MCF 10A (cell line): ENCODE results near the gene HIGD1A. TPM values are rescaled to one million over a fixed set of nuclear protein-coding genes. Genes with fewer than 3 reads are reported as not detected.
A peak's percentile ranks its signal among the peaks of the same experiment; 100 is the strongest.

ENCODE experiments used
- BruUV-seq: library from RNA; stranded (reverse); fragments of 400-500 nt; replicated peaks from 2 replicates; lab custom pipeline; 2021; lab: Mats Ljungman, UMichigan
- CTCF ChIA-PET: fragments of 300-600 bp; sonication (Branson Sonifier 250); formaldehyde crosslinking; extraction: SDS; loops from one replicate; lab custom pipeline; 2021; ENCODE audit warnings: antibody characterized with exemption, inconsistent platforms; lab: Yijun Ruan, JAX
- POLR2A ChIA-PET: fragments of 300-600, 350-650 bp; sonication (Branson Sonifier 250); formaldehyde crosslinking; extraction: SDS; loops from one replicate; lab custom pipeline; 2020; ENCODE audit warnings: antibody characterized with exemption, inconsistent platforms; lab: Yijun Ruan, JAX
- DNase-seq: peaks from one replicate; pipeline ENCODE4 v3.0.0-alpha.2; 2018; ENCODE audit not compliant: unreplicated experiment
- H3K27ac Mint-ChIP-seq: one replicate; pipeline ENCODE4 v1.8.0; 2022; ENCODE audit warnings: mild to moderate bottlenecking, low read depth, mixed read lengths; ENCODE audit not compliant: unreplicated experiment
- H3K27me3 Mint-ChIP-seq: one replicate; pipeline ENCODE4 v1.8.0; 2022; ENCODE audit warnings: mixed read lengths; ENCODE audit not compliant: insufficient read depth, unreplicated experiment
- H3K36me3 Mint-ChIP-seq: one replicate; pipeline ENCODE4 v1.8.0; 2022; ENCODE audit warnings: mild to moderate bottlenecking, moderate library complexity, mixed read lengths; ENCODE audit not compliant: insufficient read depth, unreplicated experiment
- H3K4me1 Mint-ChIP-seq: one replicate; pipeline ENCODE4 v1.8.0; 2022; ENCODE audit warnings: mixed read lengths; ENCODE audit not compliant: insufficient read depth, unreplicated experiment
- H3K4me3 Mint-ChIP-seq: one replicate; pipeline ENCODE4 v1.8.0; 2022; ENCODE audit warnings: mild to moderate bottlenecking, moderate library complexity, mixed read lengths; ENCODE audit not compliant: unreplicated experiment
- H3K9me3 Mint-ChIP-seq: one replicate; pipeline ENCODE4 v1.8.0; 2022; ENCODE audit warnings: mixed read lengths; ENCODE audit not compliant: unreplicated experiment
- intact Hi-C: fragments of 100-400 bp; cut with micrococcal nuclease; formaldehyde crosslinking; loops from 2 replicates; pipeline ENCODE4 v1.14.1; 2022
- total RNA-seq: library from RNA; stranded (reverse); gene quantifications from 2 replicates; pipeline ENCODE4 v1.2.3, GENCODE V29; 2022
- TF ChIP-seq, protein P1 (sequence below): fragments of 200-600 bp; IDR thresholded peaks from one replicate; pipeline ENCODE4 v1.8.0; 2022; ENCODE audit warnings: antibody characterized with exemption, mild to moderate bottlenecking; ENCODE audit not compliant: unreplicated experiment

HIGD1A gene
- total RNA-seq, 1 experiment from 2014 or later, result 140 TPM

DNA sequence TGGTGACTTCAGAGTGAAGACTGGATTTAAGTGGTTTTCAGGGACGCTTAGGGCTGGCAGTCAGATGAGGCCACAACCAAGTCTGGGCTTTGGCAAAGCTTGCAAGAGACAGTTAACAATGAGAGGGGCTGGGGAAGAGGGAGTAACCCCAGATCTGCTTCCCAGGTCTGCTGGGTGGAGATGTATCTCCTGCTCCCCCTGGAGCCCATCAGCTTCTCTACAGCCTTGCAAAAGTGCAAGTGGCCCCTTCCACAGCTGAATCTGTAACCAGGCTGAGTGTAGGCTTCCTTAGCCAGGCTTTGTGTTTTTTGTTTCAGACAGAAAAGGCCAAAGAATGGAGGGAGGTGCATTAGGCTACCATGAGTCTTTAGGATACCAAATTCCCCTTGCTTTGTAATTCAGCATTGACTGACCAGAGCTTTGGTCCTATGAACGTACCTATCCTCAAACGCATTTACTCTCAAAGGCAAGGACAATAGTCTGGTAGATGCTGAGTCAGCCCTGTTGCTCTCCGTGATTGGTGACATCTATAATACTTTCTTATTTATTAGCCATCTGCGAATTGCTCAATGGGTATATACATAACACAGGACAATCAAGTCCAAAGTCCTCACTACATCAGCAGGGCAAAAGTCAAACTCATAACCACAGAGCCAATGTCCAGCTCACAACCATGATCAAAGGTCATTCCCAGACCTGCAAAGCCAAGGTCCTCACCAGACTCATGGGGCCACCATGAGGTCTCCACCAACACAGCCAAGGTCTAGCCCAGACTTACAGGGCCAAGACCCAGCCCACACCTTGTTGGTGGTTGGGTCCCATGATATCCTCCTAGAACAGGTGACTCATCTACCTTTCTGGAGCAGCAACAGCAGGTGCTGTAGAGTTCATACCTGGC is 48.4 kb downstream of the HIGD1A start:
- peak; percentile 31 for DNase-seq
- intact Hi-C loops, result no loop called here
- Mint-ChIP-seq H3K4me1 (peaks cover 3% of the 10 kb centered on the region), H3K4me3 (no peak overlapping the region), H3K27me3 (no peaks in the 10 kb centered on the region), H3K27ac (no peak overlapping the region), H3K36me3 (peaks cover 5% of the 10 kb centered on the region), H3K9me3 (no peaks in the 10 kb centered on the region)
- no TSS peak for BruUV-seq
- ChIA-PET POLR2A (interaction anchor here (0.8 to 2.0 kb wide), 2 partner anchors 72 to 155 kb away, joined by 3 to 5 read pairs; partner anchors contain the start of gene NKTR), CTCF (interaction anchor here (0.6 to 3.1 kb wide), 11 partner anchors 11 to 205 kb away, joined by 3 to 9 read pairs (median 3); no protein-coding TSS in a partner anchor)
- TF ChIP-seq, protein P1, sequence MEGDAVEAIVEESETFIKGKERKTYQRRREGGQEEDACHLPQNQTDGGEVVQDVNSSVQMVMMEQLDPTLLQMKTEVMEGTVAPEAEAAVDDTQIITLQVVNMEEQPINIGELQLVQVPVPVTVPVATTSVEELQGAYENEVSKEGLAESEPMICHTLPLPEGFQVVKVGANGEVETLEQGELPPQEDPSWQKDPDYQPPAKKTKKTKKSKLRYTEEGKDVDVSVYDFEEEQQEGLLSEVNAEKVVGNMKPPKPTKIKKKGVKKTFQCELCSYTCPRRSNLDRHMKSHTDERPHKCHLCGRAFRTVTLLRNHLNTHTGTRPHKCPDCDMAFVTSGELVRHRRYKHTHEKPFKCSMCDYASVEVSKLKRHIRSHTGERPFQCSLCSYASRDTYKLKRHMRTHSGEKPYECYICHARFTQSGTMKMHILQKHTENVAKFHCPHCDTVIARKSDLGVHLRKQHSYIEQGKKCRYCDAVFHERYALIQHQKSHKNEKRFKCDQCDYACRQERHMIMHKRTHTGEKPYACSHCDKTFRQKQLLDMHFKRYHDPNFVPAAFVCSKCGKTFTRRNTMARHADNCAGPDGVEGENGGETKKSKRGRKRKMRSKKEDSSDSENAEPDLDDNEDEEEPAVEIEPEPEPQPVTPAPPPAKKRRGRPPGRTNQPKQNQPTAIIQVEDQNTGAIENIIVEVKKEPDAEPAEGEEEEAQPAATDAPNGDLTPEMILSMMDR, result peak; percentile 11

DNA sequence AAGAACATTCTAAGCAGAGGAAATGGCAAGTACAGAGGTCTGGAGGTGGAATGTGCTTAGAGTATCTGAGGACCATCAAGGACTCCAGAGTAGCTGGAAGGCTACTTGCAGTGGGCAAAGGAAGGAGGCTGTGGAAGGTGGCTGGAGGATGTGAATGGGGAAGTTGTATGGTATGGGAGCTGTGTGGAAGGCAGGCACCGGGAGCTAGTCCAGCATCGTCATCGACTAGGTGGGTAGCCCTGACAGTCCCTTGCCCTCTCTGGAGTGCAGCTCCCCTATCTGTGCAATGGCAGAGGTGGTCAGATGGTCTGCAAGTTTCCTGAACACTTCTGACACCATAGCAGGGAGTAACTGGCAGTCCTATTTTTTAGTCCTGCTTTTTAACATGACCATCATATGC is 50.5 kb downstream of the HIGD1A start:
- Mint-ChIP-seq H3K27me3 (no peaks in the 10 kb centered on the region), H3K36me3 (peaks cover 5% of the 10 kb centered on the region), H3K27ac (no peak overlapping the region), H3K4me1 (no peaks in the 10 kb centered on the region), H3K9me3 (no peaks in the 10 kb centered on the region), H3K4me3 (no peak overlapping the region)
- no peak for DNase-seq
- no TSS peak for BruUV-seq
- ChIA-PET POLR2A (interaction anchor here (0.5 to 1.3 kb wide), 2 partner anchors 17 to 69 kb away, joined by 3 read pairs; no protein-coding TSS in a partner anchor), CTCF (interaction anchor here (1.1 to 1.2 kb wide), 2 partner anchors 9 to 10 kb away, joined by 4 to 5 read pairs; no protein-coding TSS in a partner anchor)
- intact Hi-C loops, result no loop called here
- TF ChIP-seq, protein P1, result no peak

DNA sequence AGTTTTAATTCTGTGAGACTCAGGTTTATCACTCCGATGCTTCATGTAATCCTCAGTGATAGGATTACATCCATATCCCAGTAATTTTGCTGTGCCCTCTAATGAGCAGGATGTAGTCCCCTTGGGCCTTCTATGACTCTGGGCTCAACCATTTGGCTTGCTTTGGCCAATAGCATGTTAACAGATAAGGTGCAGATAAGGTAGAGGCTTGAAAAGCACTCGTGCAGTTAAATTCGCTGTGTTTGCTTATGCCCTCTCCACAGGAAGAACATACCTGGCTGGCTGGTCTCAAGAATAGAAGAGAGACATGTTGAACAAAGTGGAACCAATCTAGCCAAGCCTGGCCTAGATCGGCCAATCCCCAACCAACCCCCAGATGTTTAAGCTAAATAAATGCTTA is 51.3 kb downstream of the HIGD1A start:
- CTCF ChIA-PET, result interaction anchor here (0.6 to 1.6 kb wide), 5 partner anchors 8 to 174 kb away, joined by 3 to 5 read pairs (median 4); no protein-coding TSS in a partner anchor
- no TSS peak for BruUV-seq

More for the DNA sequence above, 51.3 kb downstream of the HIGD1A start:
- Mint-ChIP-seq H3K4me1 (peaks cover 5% of the 10 kb centered on the region), H3K4me3 (no peak overlapping the region), H3K9me3 (no peaks in the 10 kb centered on the region), H3K27ac (no peak overlapping the region), H3K36me3 (no peaks in the 10 kb centered on the region), H3K27me3 (no peaks in the 10 kb centered on the region)
- DNase-seq, result no peak
- POLR2A ChIA-PET, result interaction anchor here (0.5 to 1.3 kb wide), 2 partner anchors 18 to 68 kb away, joined by 3 read pairs; no protein-coding TSS in a partner anchor
- intact Hi-C loops, result no loop called here
- TF ChIP-seq, protein P1, result no peak
